HK-2 (cell line): ENCODE measurements around the gene SSX5.
"Not testable (repeated sequence)": the region's sequence is repeated elsewhere in the genome, so short reads cannot be mapped to it uniquely, and the experiment has no call there.

Experiments
- DNase-seq: peaks from one replicate; pipeline ENCODE4 v3.0.0-alpha.2; 2018; ENCODE audit not compliant: unreplicated experiment

Gene SSX5

DNA sequence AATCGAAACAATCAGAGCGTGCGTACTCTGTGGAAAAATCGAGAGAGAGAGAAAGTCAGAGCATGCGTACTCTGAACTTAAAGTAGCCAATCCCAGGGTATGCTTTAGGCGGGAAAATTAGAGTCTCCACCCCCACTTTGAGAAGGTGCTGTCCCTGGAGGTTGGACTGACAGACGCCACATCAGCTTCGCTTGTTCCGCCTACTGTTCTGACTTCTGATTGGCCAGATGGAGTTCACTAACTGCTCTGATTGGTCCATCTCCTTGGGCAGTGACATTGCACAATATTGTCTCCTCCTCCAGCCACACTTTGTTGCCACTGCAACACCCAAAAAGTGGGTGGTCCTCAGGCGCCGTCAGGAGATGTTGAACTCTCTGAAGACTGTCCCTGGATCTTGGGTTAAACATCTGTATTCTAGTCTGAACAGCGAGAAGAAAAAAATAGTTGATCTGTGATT lies at the start of gene SSX5:
Gene SSX5, minus strand, starts transcription at position 51 of the 457 bp plus-strand sequence. CDS start 1,437 bp downstream, outside the sequence.
- no peak for DNase-seq

DNA sequence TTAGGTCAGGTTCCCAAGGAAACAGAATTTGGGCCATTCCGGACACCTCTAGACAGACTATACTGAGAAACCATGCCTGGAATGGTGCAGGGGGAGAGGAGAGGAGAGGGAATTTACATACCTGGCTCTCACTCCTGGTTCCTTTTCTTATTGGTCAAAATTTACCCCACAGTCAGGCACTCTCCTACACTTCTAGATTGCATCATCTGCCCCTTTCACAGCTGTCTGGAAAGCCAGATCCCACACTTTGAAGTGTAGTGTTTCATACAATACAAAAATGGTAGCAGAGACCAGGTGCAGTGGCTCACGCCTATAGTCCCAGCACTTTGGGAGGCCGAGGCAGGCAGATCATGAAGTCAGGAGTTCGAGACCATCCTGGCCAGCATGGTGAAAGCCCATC lies 27.6 kb upstream of the SSX5 start:
- not testable (repeated sequence) for DNase-seq

GRCh38 chrX:48214341-48214740 lies 17.7 kb upstream of the SSX5 start:
- not testable (repeated sequence) for DNase-seq

- not testable (repeated sequence) for DNase-seq
These were observed 6.6 kb downstream of the SSX5 start for GRCh38 chrX:48190024-48190423.

DNA sequence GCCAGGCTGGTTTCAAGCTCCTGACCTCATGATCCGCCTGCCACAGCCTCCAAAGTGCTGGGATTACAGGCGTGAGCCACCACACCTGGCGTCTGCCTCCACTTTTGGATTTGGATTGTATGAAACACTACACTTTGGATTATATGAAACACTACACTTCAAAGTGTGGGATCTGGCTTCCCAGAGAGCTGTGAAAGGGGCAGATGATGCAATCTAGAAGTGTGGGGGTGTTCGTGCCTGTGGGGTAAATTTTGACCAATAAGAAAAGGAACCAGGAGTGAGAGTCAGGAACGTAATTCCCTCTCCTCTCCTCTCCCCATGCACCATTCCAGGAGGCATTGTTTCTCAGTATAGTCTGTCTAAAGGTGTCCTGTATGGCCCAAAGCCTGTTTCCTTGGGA lies 14.7 kb downstream of the SSX5 start:
- DNase-seq, result not testable (repeated sequence)

DNA sequence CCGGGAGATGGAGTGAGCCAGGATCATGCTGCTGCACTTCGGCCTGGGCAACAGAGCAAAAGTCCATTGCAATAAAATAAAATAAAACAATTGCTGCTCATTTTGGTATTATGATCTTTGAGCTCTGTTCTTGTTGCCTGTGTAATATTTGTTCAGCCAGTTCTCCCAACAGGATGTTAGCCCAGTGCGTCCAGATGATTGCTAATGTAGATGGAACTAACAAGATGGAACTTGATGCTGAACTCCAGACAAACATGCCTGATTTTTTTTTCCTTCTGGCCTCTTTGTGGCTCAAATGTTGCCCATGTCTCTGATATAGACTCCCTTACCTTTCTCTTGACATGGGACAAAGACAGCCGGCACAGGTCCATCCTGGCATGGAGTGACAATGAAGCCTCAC lies 15.8 kb downstream of the SSX5 start:
- no peak for DNase-seq

GRCh38 chrX:48179691-48180090 lies 16.9 kb downstream of the SSX5 start:
- DNase-seq, result no peak

GRCh38 chrX:48166322-48166721 lies 30.3 kb downstream of the SSX5 start:
- DNase-seq, result not testable (repeated sequence)

GRCh38 chrX:48165241-48165640 lies 31.4 kb downstream of the SSX5 start:
- no peak for DNase-seq

DNA sequence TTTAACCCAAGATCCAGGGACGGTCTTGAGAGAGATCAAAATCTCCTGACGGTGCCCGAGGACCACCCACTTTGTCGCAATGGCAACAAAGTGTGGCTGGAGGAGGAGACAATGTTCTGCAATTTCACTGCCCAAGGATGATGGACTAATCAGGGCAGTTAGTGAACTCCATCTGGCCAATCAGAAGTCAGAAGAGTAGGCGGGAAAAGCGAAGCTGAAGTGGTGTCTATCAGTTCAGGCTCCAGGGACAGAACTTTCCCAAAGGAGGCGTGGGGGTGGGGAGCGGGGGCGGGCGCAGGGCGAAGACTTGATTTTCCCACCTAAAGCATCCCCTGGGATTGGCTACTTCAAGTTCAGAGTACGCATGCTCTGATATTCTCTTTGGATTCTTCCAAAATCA lies 40.6 kb downstream of the SSX5 start:
- no peak for DNase-seq

DNA sequence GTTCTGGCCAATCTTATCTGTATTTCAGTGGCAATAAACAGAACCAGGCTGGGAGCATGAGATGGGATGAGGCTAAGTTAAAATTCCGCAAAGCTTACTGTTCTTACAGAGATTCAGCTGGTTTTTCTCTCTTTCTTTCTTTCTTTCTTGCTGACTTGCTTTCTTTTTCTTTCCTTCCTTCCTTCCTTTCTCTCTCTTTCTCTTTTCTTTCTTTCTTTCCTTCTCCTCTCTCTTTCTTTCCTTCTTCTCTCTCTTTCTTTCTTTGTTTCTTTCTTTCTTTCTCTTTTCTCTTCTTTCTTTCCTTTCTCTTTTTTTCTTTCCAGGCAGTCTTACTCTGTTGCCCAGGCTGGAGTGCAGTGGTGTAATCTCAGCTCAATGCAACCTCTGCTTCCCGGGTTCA lies 41.8 kb downstream of the SSX5 start:
- no peak for DNase-seq

GRCh38 chrX:48153769-48154168 lies 42.8 kb downstream of the SSX5 start:
- DNase-seq, result no peak

- not testable (repeated sequence) for DNase-seq
These were observed 53.9 kb downstream of the SSX5 start for GRCh38 chrX:48142697-48143096.

- not testable (repeated sequence) for DNase-seq
These were observed 54.6 kb downstream of the SSX5 start for GRCh38 chrX:48141810-48142508.

DNA sequence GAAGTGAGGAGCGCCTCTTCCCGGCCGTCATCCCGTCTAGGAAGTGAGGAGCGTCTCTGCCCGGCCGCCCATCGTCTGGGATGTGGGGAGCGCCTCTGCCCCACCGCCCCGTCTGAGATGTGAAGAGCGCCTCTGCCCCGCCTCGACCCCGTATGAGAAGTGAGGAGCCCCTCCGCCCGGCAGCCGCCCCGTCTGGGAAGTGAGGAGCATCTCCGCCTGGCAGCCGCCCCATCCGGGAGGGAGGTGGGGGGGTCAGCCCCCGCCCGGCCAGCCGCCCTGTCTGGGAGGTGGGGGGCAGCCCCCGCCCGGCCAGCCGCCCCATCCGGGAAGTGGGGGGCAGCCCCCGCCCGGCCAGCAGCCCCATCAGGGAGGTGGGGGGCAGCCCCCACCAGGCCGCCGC lies 57.5 kb downstream of the SSX5 start:
- not testable (repeated sequence) for DNase-seq
